Measurements from ENCODE around the gene NAALADL1.

DNA sequence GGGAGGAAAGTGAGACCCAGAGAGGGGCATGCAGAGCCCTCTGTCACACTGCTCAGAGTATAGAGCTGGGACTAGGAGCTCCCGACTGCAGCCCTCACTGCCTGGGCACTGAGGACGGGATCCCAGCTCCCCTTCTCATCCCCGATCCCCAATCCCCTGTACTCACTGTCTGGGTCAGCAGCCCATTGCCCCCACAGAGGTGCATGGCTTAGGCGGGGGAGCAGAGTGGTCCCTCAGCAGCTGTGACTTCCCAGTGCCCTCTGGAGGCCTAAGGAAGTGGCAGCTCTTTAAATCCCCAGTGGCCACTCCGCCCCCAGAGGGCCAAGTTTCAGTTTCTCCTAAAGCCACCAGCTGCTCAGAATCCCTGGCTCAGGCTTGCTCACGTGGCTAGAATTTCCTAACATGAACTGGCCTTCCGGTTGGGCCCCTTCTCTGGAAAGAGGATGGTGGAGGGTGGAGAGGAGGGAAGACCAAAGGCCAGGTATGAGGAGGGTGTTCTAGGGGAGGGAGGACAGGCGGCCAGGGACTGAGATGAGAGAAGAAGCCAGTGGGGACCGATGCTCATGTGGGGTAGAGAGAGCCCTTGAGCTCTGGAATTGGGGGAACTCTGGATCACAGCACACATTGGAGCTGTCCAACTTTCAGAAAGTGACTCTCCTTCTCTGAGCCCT lies 61.5 kb downstream of the NAALADL1 start, which contains the start of gene BATF2:
- TF ChIP-seq, protein P1, sequence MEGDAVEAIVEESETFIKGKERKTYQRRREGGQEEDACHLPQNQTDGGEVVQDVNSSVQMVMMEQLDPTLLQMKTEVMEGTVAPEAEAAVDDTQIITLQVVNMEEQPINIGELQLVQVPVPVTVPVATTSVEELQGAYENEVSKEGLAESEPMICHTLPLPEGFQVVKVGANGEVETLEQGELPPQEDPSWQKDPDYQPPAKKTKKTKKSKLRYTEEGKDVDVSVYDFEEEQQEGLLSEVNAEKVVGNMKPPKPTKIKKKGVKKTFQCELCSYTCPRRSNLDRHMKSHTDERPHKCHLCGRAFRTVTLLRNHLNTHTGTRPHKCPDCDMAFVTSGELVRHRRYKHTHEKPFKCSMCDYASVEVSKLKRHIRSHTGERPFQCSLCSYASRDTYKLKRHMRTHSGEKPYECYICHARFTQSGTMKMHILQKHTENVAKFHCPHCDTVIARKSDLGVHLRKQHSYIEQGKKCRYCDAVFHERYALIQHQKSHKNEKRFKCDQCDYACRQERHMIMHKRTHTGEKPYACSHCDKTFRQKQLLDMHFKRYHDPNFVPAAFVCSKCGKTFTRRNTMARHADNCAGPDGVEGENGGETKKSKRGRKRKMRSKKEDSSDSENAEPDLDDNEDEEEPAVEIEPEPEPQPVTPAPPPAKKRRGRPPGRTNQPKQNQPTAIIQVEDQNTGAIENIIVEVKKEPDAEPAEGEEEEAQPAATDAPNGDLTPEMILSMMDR (IDR thresholded peaks at IDR 0.05): peak; percentile 42 to 83 (median 60)
- TF ChIP-seq POLR2A (IDR thresholded peaks at IDR 0.05): peak; percentile 94

All from transverse colon (tissue), 3 donors.